Osteocyte (in vitro differentiated cells): Measurements from ENCODE around the gene TXLNB. TPM values are rescaled to one million over a fixed set of nuclear protein-coding genes. Genes with fewer than 3 reads are reported as not detected.

Source experiments
- DNase-seq: peaks from one replicate; pipeline ENCODE4 v3.0.0; 2021; ENCODE audit warnings: mixed read lengths; ENCODE audit not compliant: unreplicated experiment; ENCODE audit errors: extremely low spot score
- H3K27ac Mint-ChIP-seq: one replicate; pipeline ENCODE4 v1.8.0; 2021; ENCODE audit warnings: mild to moderate bottlenecking, mixed read lengths; ENCODE audit not compliant: unreplicated experiment
- H3K27me3 Mint-ChIP-seq: one replicate; pipeline ENCODE4 v1.8.0; 2021; ENCODE audit warnings: mixed read lengths; ENCODE audit not compliant: unreplicated experiment
- H3K36me3 Mint-ChIP-seq: one replicate; pipeline ENCODE4 v1.8.0; 2021; ENCODE audit warnings: mixed read lengths; ENCODE audit not compliant: unreplicated experiment
- H3K4me1 Mint-ChIP-seq: one replicate; pipeline ENCODE4 v1.8.0; 2021; ENCODE audit warnings: mixed read lengths; ENCODE audit not compliant: unreplicated experiment
- H3K4me3 Mint-ChIP-seq: one replicate; pipeline ENCODE4 v1.8.0; 2021; ENCODE audit warnings: mild to moderate bottlenecking, moderate library complexity, mixed read lengths; ENCODE audit not compliant: unreplicated experiment
- H3K9me3 Mint-ChIP-seq: one replicate; pipeline ENCODE4 v1.8.0; 2021; ENCODE audit warnings: mixed read lengths; ENCODE audit not compliant: unreplicated experiment
- CTCF ChIP-seq: fragments of 200-600 bp; sonication (generic); IDR thresholded peaks from 2 replicates; pipeline ENCODE4 v1.5.0; 2021; ENCODE audit warnings: antibody characterized with exemption, mild to moderate bottlenecking, moderate library complexity
- total RNA-seq: library from RNA; stranded (reverse); gene quantifications from 2 replicates; pipeline ENCODE4 v1.2.1, GENCODE V29; 2021

TXLNB gene
- total RNA-seq, 1 donor from 2014 or later: not detected

- H3K4me1 Mint-ChIP-seq: peaks cover 17% of the 10 kb centered on the region
- no peak overlapping the region for H3K4me3 Mint-ChIP-seq
- H3K36me3 Mint-ChIP-seq: no peaks in the 10 kb centered on the region
- no peak for TF ChIP-seq CTCF
- no peak overlapping the region for H3K27ac Mint-ChIP-seq
- H3K27me3 Mint-ChIP-seq: no peaks in the 10 kb centered on the region
- no peak for DNase-seq
- no peaks in the 10 kb centered on the region for H3K9me3 Mint-ChIP-seq
Measured at GRCh38 chr6:139323511-139324300, 31.9 kb upstream of the TXLNB start.

- H3K9me3 Mint-ChIP-seq: no peaks in the 10 kb centered on the region
- DNase-seq: no peak
- H3K36me3 Mint-ChIP-seq: no peaks in the 10 kb centered on the region
- TF ChIP-seq CTCF: no peak
- peaks cover 2% of the 10 kb centered on the region for H3K4me1 Mint-ChIP-seq
- no peak overlapping the region for H3K27ac Mint-ChIP-seq
- no peak overlapping the region for H3K4me3 Mint-ChIP-seq
- H3K27me3 Mint-ChIP-seq: no peaks in the 10 kb centered on the region
Measured at GRCh38 chr6:139320081-139320480, 28.3 kb upstream of the TXLNB start.

- H3K27me3 Mint-ChIP-seq: no peaks in the 10 kb centered on the region
- no peak for DNase-seq
- H3K27ac Mint-ChIP-seq: no peak overlapping the region
- no peak overlapping the region for H3K4me3 Mint-ChIP-seq
- no peaks in the 10 kb centered on the region for H3K36me3 Mint-ChIP-seq
- H3K4me1 Mint-ChIP-seq: no peaks in the 10 kb centered on the region
- no peak for TF ChIP-seq CTCF
- H3K9me3 Mint-ChIP-seq: no peaks in the 10 kb centered on the region
Measured at GRCh38 chr6:139316622-139317317, 25.0 kb upstream of the TXLNB start.

- H3K27ac Mint-ChIP-seq: no peak overlapping the region
- H3K4me3 Mint-ChIP-seq: no peak overlapping the region
- DNase-seq: no peak
- no peaks in the 10 kb centered on the region for H3K36me3 Mint-ChIP-seq
- no peaks in the 10 kb centered on the region for H3K27me3 Mint-ChIP-seq
- no peaks in the 10 kb centered on the region for H3K9me3 Mint-ChIP-seq
- peaks cover 4% of the 10 kb centered on the region for H3K4me1 Mint-ChIP-seq
- no peak for TF ChIP-seq CTCF
Measured at GRCh38 chr6:139313784-139314545, 22.2 kb upstream of the TXLNB start.

- no peak overlapping the region for H3K27ac Mint-ChIP-seq
- H3K4me1 Mint-ChIP-seq: peaks cover 7% of the 10 kb centered on the region
- TF ChIP-seq CTCF: no peak
- DNase-seq: no peak
- H3K4me3 Mint-ChIP-seq: no peak overlapping the region
- no peaks in the 10 kb centered on the region for H3K27me3 Mint-ChIP-seq
- H3K9me3 Mint-ChIP-seq: no peaks in the 10 kb centered on the region
- H3K36me3 Mint-ChIP-seq: no peaks in the 10 kb centered on the region
Measured at GRCh38 chr6:139313229-139313628, 21.4 kb upstream of the TXLNB start.
